IPS-15b (cell line): ENCODE data around the gene SLCO1C1.

Experiments used
- H3K27me3 ChIP-seq: one replicate; pipeline ENCODE4 v1.6.1; 2013; ENCODE audit warnings: low read length; ENCODE audit not compliant: control insufficient read depth, insufficient read depth
- H3K36me3 ChIP-seq: one replicate; pipeline ENCODE4 v1.6.1; 2013; ENCODE audit warnings: low read length; ENCODE audit not compliant: control insufficient read depth, insufficient read depth
- H3K4me1 ChIP-seq: one replicate; pipeline ENCODE4 v1.6.1; 2013; ENCODE audit warnings: mild to moderate bottlenecking, low read length; ENCODE audit not compliant: control insufficient read depth, insufficient read depth
- H3K4me3 ChIP-seq: one replicate; pipeline ENCODE4 v1.5.1; 2013; ENCODE audit warnings: low read depth, low read length
- H3K9ac ChIP-seq: one replicate; pipeline ENCODE4 v1.6.1; 2013; ENCODE audit warnings: low read depth, mild to moderate bottlenecking, low read length
- H3K9me3 ChIP-seq: one replicate; pipeline ENCODE4 v1.6.1; 2013; ENCODE audit warnings: mild to moderate bottlenecking, low read length; ENCODE audit not compliant: control insufficient read depth, insufficient read depth

SLCO1C1 gene

DNA sequence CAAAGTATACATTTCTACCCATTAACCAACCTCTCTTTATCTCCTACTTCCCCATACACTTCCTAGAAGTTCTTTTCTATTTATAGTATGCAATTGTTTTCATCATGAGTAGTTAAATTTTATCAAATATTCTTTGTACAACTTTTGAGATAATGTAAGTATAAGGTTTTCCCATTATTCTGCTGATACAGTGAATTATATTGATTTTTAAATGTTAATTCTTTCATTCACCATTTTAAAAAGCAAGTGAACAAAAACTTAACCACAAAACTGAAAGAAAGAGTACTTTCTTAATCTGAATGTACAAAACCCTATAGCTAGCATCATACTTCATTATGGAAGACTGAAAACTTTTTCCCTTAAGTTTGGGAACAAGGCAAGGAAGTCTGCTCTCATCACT, 105.9 kb downstream of the SLCO1C1 start:
- H3K9ac ChIP-seq = no peak overlapping the region
- no peak overlapping the region for H3K4me3 ChIP-seq
- H3K4me1 ChIP-seq = no peaks in the 10 kb centered on the region
- no peaks in the 10 kb centered on the region for H3K9me3 ChIP-seq
- no peaks in the 10 kb centered on the region for H3K27me3 ChIP-seq
- H3K36me3 ChIP-seq = no peaks in the 10 kb centered on the region
